ENCODE results near the gene STPG1. TPM values are rescaled to one million over a fixed set of nuclear protein-coding genes. Genes with fewer than 3 reads are reported as not detected.

STPG1 gene
- total RNA-seq, 2 experiments from 2014 or later = 1.8 to 2.4 TPM

DNA sequence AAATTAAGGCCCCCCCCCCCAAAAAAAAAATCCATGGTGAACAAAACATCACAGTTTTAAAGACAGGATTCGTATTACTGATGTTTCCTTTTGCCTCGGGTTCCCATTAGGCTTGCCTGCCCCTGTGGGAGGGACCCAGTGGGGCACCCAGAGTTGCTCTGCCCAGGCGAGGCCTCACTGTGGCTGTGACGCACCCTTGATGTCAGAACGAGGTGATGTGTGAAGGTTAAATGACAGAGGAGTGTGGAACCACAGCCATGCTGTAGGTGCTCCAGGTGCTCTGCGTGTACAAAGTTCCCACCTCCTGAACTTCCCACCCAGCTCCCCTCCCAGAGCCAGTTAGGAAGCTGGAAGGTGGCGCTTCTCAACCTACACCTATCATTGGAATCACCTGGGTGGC, 56.5 kb downstream of the STPG1 start:
- no peaks in the 10 kb centered on the region for H3K27me3 Mint-ChIP-seq
- ChIA-PET CTCF (no interaction called here), POLR2A (no interaction called here)
- Histone ChIP-seq H3K9me3 (ENCODE audit: control insufficient read depth in 1 of 2, insufficient read depth in 1 of 2, low read length in 2 of 2) (no peaks in the 10 kb centered on the region), H3K36me3 (ENCODE audit: insufficient read depth, low read length) (peaks cover 9% of the 10 kb centered on the region), H3K4me3 (ENCODE audit: low read length) (no peak overlapping the region), H3K27ac (ENCODE audit: low read depth in 1 of 2, low read length in 2 of 2) (no peak overlapping the region), H3K27me3 (ENCODE audit: control insufficient read depth in 1 of 2, insufficient read depth in 2 of 2, low read length in 2 of 2) (no peaks in the 10 kb centered on the region), H3K4me1 (ENCODE audit: insufficient read depth, low read length) (peaks cover 3% of the 10 kb centered on the region)
- no peaks in the 10 kb centered on the region for H3K9me3 Mint-ChIP-seq
- no peak overlapping the region for H3K27ac Mint-ChIP-seq
- no peak for ATAC-seq (ENCODE audit: poor library complexity)
- H3K36me3 Mint-ChIP-seq (ENCODE audit: low read depth) = peaks cover 28% of the 10 kb centered on the region
- intact Hi-C loops (cut with DNase I, micrococcal nuclease) = no loop called here
- peaks cover 3% of the 10 kb centered on the region for H3K4me1 Mint-ChIP-seq (ENCODE audit: low read depth)
- no peak overlapping the region for H3K4me3 Mint-ChIP-seq
- no peak for DNase-seq
- TF ChIP-seq, protein P1, sequence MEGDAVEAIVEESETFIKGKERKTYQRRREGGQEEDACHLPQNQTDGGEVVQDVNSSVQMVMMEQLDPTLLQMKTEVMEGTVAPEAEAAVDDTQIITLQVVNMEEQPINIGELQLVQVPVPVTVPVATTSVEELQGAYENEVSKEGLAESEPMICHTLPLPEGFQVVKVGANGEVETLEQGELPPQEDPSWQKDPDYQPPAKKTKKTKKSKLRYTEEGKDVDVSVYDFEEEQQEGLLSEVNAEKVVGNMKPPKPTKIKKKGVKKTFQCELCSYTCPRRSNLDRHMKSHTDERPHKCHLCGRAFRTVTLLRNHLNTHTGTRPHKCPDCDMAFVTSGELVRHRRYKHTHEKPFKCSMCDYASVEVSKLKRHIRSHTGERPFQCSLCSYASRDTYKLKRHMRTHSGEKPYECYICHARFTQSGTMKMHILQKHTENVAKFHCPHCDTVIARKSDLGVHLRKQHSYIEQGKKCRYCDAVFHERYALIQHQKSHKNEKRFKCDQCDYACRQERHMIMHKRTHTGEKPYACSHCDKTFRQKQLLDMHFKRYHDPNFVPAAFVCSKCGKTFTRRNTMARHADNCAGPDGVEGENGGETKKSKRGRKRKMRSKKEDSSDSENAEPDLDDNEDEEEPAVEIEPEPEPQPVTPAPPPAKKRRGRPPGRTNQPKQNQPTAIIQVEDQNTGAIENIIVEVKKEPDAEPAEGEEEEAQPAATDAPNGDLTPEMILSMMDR (IDR thresholded peaks at IDR 0.05) = no peak

- POLR2A ChIA-PET = no interaction called here
- peaks cover 22% of the 10 kb centered on the region for H3K36me3 Mint-ChIP-seq (ENCODE audit: low read depth)
- peaks cover 10% of the 10 kb centered on the region for H3K4me1 ChIP-seq (ENCODE audit: insufficient read depth, low read length)
- no peaks in the 10 kb centered on the region for H3K27me3 ChIP-seq (ENCODE audit: control insufficient read depth in 1 of 2, insufficient read depth in 2 of 2, low read length in 2 of 2)
- H3K9me3 ChIP-seq (ENCODE audit: control insufficient read depth in 1 of 2, insufficient read depth in 1 of 2, low read length in 2 of 2) = no peaks in the 10 kb centered on the region
- no peaks in the 10 kb centered on the region for H3K9me3 Mint-ChIP-seq
- no peak overlapping the region for H3K27ac ChIP-seq (ENCODE audit: low read depth in 1 of 2, low read length in 2 of 2)
- TF ChIP-seq, protein P1 (IDR thresholded peaks at IDR 0.05) = no peak
- no peak overlapping the region for H3K27ac Mint-ChIP-seq
- DNase-seq (no peak), ATAC-seq (ENCODE audit: poor library complexity) (no peak)
- intact Hi-C loops (cut with DNase I, micrococcal nuclease) = no loop called here
- no peak overlapping the region for H3K4me3 Mint-ChIP-seq
- CTCF ChIA-PET = no interaction called here
- H3K4me1 Mint-ChIP-seq (ENCODE audit: low read depth) = peaks cover 14% of the 10 kb centered on the region
- peaks cover 9% of the 10 kb centered on the region for H3K36me3 ChIP-seq (ENCODE audit: insufficient read depth, low read length)
- H3K27me3 Mint-ChIP-seq = no peaks in the 10 kb centered on the region
- no peak overlapping the region for H3K4me3 ChIP-seq (ENCODE audit: low read length)
These were observed 58.1 kb downstream of the STPG1 start for GRCh38 chr1:24355466-24355865.

DNA sequence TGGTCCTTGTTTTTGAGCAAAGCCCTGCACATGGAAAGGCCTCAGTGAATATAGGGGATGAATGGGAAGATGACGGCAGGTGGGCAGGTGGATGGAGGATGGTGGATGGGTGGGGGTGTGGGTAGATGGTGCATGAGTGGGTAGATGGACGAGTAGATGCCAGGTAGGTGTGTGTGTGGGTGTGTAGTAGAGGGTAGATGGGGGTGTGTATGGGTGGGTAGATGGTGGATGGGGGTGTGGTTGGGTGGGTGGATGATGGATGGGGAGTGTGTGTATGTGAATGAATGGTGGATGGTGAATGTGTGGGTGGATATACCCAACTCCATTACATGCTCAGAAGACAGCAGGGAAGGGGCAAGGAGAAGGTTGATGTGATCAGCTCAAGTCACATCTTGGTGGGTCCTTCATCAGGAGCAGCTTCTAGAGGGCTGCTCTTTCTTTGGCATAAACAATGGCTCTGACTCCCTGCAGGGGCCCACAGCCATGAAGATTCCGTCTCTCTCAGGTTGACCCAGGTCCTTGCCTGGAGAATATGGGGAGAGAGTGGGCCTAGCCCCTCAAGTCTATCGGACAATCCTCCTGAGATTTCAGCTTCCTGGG, 60.2 kb downstream of the STPG1 start:
- intact Hi-C loops (cut with DNase I, micrococcal nuclease) = no loop called here
- no peaks in the 10 kb centered on the region for H3K9me3 Mint-ChIP-seq
- H3K4me1 Mint-ChIP-seq (ENCODE audit: low read depth) = peaks cover 25% of the 10 kb centered on the region
- ChIA-PET CTCF (no interaction called here), POLR2A (no interaction called here)
- Histone ChIP-seq H3K27me3 (ENCODE audit: control insufficient read depth in 1 of 2, insufficient read depth in 2 of 2, low read length in 2 of 2) (no peaks in the 10 kb centered on the region), H3K9me3 (ENCODE audit: control insufficient read depth in 1 of 2, insufficient read depth in 1 of 2, low read length in 2 of 2) (no peaks in the 10 kb centered on the region), H3K4me3 (ENCODE audit: low read length) (no peak overlapping the region), H3K27ac (ENCODE audit: low read depth in 1 of 2, low read length in 2 of 2) (no peak overlapping the region), H3K36me3 (ENCODE audit: insufficient read depth, low read length) (peaks cover 3% of the 10 kb centered on the region), H3K4me1 (ENCODE audit: insufficient read depth, low read length) (peaks cover 10% of the 10 kb centered on the region)
- H3K27ac Mint-ChIP-seq = no peak overlapping the region
- H3K4me3 Mint-ChIP-seq = no peak overlapping the region
- no peak for ATAC-seq (ENCODE audit: poor library complexity)
- H3K27me3 Mint-ChIP-seq = no peaks in the 10 kb centered on the region
- H3K36me3 Mint-ChIP-seq (ENCODE audit: low read depth) = peaks cover 7% of the 10 kb centered on the region
- no peak for DNase-seq
- TF ChIP-seq, protein P1 (IDR thresholded peaks at IDR 0.05) = no peak
